SK-N-SH treated with all-trans-retinoic acid at 6 μM for 48 hours (cell line): ENCODE measurements around the gene ACKR4.

ENCODE experiments used
- CSRNP3 ChIP-seq: fragments of 250-450 bp; sonication (Bioruptor Pico); IDR thresholded peaks from 2 replicates; pipeline ENCODE4 v1.5.1; 2021; ENCODE audit warnings: mild to moderate bottlenecking, moderate library complexity
- ESRRG ChIP-seq: fragments of 250-450 bp; sonication (Bioruptor Pico); IDR thresholded peaks from 2 replicates; pipeline ENCODE4 v1.6.1; 2021; ENCODE audit warnings: mild to moderate bottlenecking
- ZFP3 ChIP-seq: fragments of 250-450 bp; sonication (Bioruptor Pico); IDR thresholded peaks from 2 replicates; pipeline ENCODE4 v1.5.0; 2020; ENCODE audit warnings: mild to moderate bottlenecking, moderate library complexity

GRCh38 chr3:132629928-132630327 is 32.9 kb downstream of the ACKR4 start:
- no peak for TF ChIP-seq ZFP3 (CRISPR knock-in tag)
- TF ChIP-seq ESRRG: no peak
- TF ChIP-seq CSRNP3 (CRISPR knock-in tag): no peak
